Measurements from ENCODE around the gene GNAL. TPM values are rescaled to one million over a fixed set of nuclear protein-coding genes. Genes with fewer than 3 reads are reported as not detected.

GNAL gene
- total RNA-seq, 1 experiment from 2014 or later, result 0.44 TPM

DNA sequence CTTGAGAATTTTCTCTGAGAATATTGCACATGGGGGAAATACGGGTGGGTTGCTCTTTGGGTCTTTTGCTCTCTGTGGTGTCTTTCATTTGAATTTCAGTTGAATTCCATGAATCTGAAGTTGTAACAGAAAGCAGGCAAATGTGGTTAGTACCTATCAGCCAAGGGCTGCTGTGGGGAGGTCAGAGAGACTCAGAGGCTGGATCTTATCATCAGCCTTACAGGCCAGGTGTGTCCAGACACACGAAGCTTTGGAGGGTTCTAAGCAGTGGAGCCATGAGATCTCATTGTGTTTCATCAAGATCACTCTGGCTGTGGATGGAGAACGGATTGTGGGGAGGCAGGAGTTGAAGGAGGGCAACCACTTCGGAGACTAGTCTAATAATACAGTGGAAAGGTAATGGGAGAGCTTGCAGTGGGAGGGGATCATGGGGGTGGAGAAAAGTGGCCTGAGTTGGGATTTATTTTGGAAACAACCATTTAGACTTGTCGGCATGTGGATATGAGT is 68.1 kb downstream of the GNAL start:
- H3K27me3 ChIP-seq (ENCODE audit: control insufficient read depth, insufficient read depth, low read length), result 0 out of 2 replicates have a peak, but pooled peaks cover 4% of the 10 kb centered on the region
- no peak for DNase-seq (ENCODE audit: low read depth, low spot score)
- no peak overlapping the region for H3K27ac ChIP-seq (ENCODE audit: low read length)
- in situ Hi-C loops (cut with HindIII; ENCODE audit: low pct_unique_long_range_greater_than_20kb, low sequenced_read_pairs) (no loop called here), intact Hi-C loops (cut with micrococcal nuclease; ENCODE audit: unreplicated experiment) (no loop called here)
- no peaks in the 10 kb centered on the region for H3K36me3 ChIP-seq (ENCODE audit: control insufficient read depth, insufficient read depth, low read length)
- no peak for ATAC-seq
- H3K9me3 ChIP-seq (ENCODE audit: control insufficient read depth, insufficient read depth, low read depth, low read length), result no peaks in the 10 kb centered on the region
- TF ChIP-seq POLR2AphosphoS5 (IDR thresholded peaks at IDR 0.05; ENCODE audit: low read depth, low read length) (no peak), TCF7L2 (IDR thresholded peaks at IDR 0.05; ENCODE audit: low read depth, low read length) (no peak), SIN3A (IDR thresholded peaks at IDR 0.05; ENCODE audit: borderline replicate concordance, insufficient read depth, low read depth, low read length) (no peak)
- TF ChIP-seq, protein P1, sequence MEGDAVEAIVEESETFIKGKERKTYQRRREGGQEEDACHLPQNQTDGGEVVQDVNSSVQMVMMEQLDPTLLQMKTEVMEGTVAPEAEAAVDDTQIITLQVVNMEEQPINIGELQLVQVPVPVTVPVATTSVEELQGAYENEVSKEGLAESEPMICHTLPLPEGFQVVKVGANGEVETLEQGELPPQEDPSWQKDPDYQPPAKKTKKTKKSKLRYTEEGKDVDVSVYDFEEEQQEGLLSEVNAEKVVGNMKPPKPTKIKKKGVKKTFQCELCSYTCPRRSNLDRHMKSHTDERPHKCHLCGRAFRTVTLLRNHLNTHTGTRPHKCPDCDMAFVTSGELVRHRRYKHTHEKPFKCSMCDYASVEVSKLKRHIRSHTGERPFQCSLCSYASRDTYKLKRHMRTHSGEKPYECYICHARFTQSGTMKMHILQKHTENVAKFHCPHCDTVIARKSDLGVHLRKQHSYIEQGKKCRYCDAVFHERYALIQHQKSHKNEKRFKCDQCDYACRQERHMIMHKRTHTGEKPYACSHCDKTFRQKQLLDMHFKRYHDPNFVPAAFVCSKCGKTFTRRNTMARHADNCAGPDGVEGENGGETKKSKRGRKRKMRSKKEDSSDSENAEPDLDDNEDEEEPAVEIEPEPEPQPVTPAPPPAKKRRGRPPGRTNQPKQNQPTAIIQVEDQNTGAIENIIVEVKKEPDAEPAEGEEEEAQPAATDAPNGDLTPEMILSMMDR (IDR thresholded peaks at IDR 0.05), result no peak
- TF ChIP-seq, protein P2, sequence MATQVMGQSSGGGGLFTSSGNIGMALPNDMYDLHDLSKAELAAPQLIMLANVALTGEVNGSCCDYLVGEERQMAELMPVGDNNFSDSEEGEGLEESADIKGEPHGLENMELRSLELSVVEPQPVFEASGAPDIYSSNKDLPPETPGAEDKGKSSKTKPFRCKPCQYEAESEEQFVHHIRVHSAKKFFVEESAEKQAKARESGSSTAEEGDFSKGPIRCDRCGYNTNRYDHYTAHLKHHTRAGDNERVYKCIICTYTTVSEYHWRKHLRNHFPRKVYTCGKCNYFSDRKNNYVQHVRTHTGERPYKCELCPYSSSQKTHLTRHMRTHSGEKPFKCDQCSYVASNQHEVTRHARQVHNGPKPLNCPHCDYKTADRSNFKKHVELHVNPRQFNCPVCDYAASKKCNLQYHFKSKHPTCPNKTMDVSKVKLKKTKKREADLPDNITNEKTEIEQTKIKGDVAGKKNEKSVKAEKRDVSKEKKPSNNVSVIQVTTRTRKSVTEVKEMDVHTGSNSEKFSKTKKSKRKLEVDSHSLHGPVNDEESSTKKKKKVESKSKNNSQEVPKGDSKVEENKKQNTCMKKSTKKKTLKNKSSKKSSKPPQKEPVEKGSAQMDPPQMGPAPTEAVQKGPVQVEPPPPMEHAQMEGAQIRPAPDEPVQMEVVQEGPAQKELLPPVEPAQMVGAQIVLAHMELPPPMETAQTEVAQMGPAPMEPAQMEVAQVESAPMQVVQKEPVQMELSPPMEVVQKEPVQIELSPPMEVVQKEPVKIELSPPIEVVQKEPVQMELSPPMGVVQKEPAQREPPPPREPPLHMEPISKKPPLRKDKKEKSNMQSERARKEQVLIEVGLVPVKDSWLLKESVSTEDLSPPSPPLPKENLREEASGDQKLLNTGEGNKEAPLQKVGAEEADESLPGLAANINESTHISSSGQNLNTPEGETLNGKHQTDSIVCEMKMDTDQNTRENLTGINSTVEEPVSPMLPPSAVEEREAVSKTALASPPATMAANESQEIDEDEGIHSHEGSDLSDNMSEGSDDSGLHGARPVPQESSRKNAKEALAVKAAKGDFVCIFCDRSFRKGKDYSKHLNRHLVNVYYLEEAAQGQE (IDR thresholded peaks at IDR 0.05; ENCODE audit: insufficient read depth in 1 of 2, low read depth in 2 of 2, low read length in 1 of 2), result no peak
- no peak overlapping the region for H3K4me3 ChIP-seq (ENCODE audit: low read depth in 2 of 2, low read length in 2 of 2)
- BruUV-seq (replicated peaks), result no TSS peak
- no peaks in the 10 kb centered on the region for H3K4me1 ChIP-seq (ENCODE audit: control insufficient read depth, insufficient read depth, low read length)
- ChIA-PET POLR2A (no interaction called here), CTCF (no interaction called here)

DNA sequence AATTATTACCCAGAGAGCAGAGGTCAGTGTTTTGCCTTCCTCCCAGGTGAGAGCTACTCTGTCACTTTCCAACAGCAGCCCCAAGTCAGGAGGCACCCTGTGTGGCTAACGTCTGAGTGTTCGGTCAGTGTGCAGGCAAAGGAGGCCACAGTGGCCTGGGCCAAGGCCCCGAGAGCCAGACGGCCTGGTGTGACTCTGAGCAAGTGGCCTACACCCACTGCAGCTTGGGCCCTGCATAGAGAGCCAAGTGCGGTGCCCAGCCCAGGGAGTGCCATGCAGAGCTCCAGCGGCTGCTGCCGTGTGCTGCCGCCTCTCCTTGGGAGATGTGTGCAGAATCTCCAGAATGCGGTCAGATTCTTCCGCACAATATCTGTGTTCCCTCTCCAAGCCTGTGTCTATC is 70.4 kb downstream of the GNAL start:
- no peaks in the 10 kb centered on the region for H3K9me3 ChIP-seq (ENCODE audit: control insufficient read depth, insufficient read depth, low read depth, low read length)
- TF ChIP-seq, protein P1 (IDR thresholded peaks at IDR 0.05), result no peak
- no peak for TF ChIP-seq POLR2AphosphoS5 (IDR thresholded peaks at IDR 0.05; ENCODE audit: low read depth, low read length)
- no peak for TF ChIP-seq SIN3A (IDR thresholded peaks at IDR 0.05; ENCODE audit: borderline replicate concordance, insufficient read depth, low read depth, low read length)
- TF ChIP-seq TCF7L2 (IDR thresholded peaks at IDR 0.05; ENCODE audit: low read depth, low read length), result no peak
- TF ChIP-seq, protein P2 (IDR thresholded peaks at IDR 0.05; ENCODE audit: insufficient read depth in 1 of 2, low read depth in 2 of 2, low read length in 1 of 2), result no peak
- in situ Hi-C loops (cut with HindIII; ENCODE audit: low pct_unique_long_range_greater_than_20kb, low sequenced_read_pairs), result no loop called here
- H3K27ac ChIP-seq (ENCODE audit: low read length), result no peak overlapping the region
- ATAC-seq, result no peak
- intact Hi-C loops (cut with micrococcal nuclease; ENCODE audit: unreplicated experiment), result no loop called here
- no peaks in the 10 kb centered on the region for H3K4me1 ChIP-seq (ENCODE audit: control insufficient read depth, insufficient read depth, low read length)
- DNase-seq (ENCODE audit: low read depth, low spot score), result no peak
- no peaks in the 10 kb centered on the region for H3K36me3 ChIP-seq (ENCODE audit: control insufficient read depth, insufficient read depth, low read length)
- no peak overlapping the region for H3K4me3 ChIP-seq (ENCODE audit: low read depth in 2 of 2, low read length in 2 of 2)
- no TSS peak for BruUV-seq (replicated peaks)
- H3K27me3 ChIP-seq (ENCODE audit: control insufficient read depth, insufficient read depth, low read length), result 0 out of 2 replicates have a peak, but pooled peaks cover 2% of the 10 kb centered on the region
- ChIA-PET CTCF (no interaction called here), POLR2A (no interaction called here)

Measured in Panc1 (cell line).